Measurements from ENCODE around the gene NCKAP5. TPM values are rescaled to one million over a fixed set of nuclear protein-coding genes. Genes with fewer than 3 reads are reported as not detected.

NCKAP5 gene
- total and polyA plus RNA-seq, 4 donors = 0.57 to 2.8 (median 2.4) TPM

DNA sequence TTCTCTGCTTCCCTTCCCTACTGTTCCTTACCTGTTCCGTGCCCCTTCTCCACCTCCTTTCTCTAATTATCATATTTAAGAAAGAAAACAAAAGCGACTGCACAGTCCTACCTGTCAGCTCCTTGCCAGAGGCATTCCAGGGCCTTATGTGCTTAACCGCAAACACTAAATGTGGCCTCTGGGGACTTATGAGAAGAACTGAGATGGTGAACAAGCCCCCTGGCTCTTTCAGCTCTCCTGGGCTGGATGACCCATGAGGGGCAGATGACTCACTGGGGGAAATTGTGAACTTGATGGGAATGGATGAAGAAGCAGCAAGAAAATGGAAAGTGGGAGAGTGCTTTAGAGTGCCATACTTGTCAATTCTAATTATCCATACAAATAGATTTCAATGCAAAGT lies 792.0 kb downstream of the NCKAP5 start:
- DNase-seq (ENCODE audit: low spot score) = no peak
- H3K4me3 ChIP-seq (ENCODE audit: low read depth in 1 of 3, low read length in 3 of 3) = no peak overlapping the region
- H3K27me3 ChIP-seq (ENCODE audit: control insufficient read depth in 4 of 4, insufficient read depth in 4 of 4, low read length in 3 of 4) = no peaks in the 10 kb centered on the region
- H3K9ac ChIP-seq (ENCODE audit: low read depth in 1 of 2, low read length in 2 of 2) = no peak overlapping the region
- no peak overlapping the region for H3K27ac ChIP-seq (ENCODE audit: low read depth in 1 of 2, low read length in 2 of 2)
- H3K36me3 ChIP-seq (ENCODE audit: control insufficient read depth in 4 of 4, insufficient read depth in 3 of 4, low read depth in 1 of 4, low read length in 3 of 4) = peaks cover 0 to 6% (median 1%) of the 10 kb centered on the region in 4 donors
- H3K9me3 ChIP-seq (ENCODE audit: control insufficient read depth in 4 of 4, low read length in 3 of 4) = no peaks in the 10 kb centered on the region
- WGBS = 93% methylated on average over 3 of the region's 3 CpGs
- peaks cover 0 to 4% (median 0%) of the 10 kb centered on the region in 4 donors for H3K4me1 ChIP-seq (ENCODE audit: control insufficient read depth in 4 of 4, insufficient read depth in 4 of 4, low read length in 3 of 4)
- TF ChIP-seq RXRA (IDR thresholded peaks at IDR 0.05) (no peak), YY1 (IDR thresholded peaks at IDR 0.05) (no peak), ATF3 (IDR thresholded peaks at IDR 0.05) (no peak), TAF1 (conservative IDR thresholded peaks at IDR 0.05) (no peak), HNF4A (conservative IDR thresholded peaks at IDR 0.05) (no peak), RAD21 (IDR thresholded peaks at IDR 0.05) (no peak), GABPA (IDR thresholded peaks at IDR 0.05 in 1 of 2, conservative IDR thresholded peaks at IDR 0.05 in 1 of 2) (no peak), FOXA2 (IDR thresholded peaks at IDR 0.05) (no peak), JUND (IDR thresholded peaks at IDR 0.05) (no peak)
- TF ChIP-seq, protein P1, sequence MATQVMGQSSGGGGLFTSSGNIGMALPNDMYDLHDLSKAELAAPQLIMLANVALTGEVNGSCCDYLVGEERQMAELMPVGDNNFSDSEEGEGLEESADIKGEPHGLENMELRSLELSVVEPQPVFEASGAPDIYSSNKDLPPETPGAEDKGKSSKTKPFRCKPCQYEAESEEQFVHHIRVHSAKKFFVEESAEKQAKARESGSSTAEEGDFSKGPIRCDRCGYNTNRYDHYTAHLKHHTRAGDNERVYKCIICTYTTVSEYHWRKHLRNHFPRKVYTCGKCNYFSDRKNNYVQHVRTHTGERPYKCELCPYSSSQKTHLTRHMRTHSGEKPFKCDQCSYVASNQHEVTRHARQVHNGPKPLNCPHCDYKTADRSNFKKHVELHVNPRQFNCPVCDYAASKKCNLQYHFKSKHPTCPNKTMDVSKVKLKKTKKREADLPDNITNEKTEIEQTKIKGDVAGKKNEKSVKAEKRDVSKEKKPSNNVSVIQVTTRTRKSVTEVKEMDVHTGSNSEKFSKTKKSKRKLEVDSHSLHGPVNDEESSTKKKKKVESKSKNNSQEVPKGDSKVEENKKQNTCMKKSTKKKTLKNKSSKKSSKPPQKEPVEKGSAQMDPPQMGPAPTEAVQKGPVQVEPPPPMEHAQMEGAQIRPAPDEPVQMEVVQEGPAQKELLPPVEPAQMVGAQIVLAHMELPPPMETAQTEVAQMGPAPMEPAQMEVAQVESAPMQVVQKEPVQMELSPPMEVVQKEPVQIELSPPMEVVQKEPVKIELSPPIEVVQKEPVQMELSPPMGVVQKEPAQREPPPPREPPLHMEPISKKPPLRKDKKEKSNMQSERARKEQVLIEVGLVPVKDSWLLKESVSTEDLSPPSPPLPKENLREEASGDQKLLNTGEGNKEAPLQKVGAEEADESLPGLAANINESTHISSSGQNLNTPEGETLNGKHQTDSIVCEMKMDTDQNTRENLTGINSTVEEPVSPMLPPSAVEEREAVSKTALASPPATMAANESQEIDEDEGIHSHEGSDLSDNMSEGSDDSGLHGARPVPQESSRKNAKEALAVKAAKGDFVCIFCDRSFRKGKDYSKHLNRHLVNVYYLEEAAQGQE (IDR thresholded peaks at IDR 0.05) = no peak
- TF ChIP-seq, protein P2, sequence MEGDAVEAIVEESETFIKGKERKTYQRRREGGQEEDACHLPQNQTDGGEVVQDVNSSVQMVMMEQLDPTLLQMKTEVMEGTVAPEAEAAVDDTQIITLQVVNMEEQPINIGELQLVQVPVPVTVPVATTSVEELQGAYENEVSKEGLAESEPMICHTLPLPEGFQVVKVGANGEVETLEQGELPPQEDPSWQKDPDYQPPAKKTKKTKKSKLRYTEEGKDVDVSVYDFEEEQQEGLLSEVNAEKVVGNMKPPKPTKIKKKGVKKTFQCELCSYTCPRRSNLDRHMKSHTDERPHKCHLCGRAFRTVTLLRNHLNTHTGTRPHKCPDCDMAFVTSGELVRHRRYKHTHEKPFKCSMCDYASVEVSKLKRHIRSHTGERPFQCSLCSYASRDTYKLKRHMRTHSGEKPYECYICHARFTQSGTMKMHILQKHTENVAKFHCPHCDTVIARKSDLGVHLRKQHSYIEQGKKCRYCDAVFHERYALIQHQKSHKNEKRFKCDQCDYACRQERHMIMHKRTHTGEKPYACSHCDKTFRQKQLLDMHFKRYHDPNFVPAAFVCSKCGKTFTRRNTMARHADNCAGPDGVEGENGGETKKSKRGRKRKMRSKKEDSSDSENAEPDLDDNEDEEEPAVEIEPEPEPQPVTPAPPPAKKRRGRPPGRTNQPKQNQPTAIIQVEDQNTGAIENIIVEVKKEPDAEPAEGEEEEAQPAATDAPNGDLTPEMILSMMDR (IDR thresholded peaks at IDR 0.05; ENCODE audit: low read depth, low read length, missing input control) = no peak

GRCh38 chr2:132774189-132774588 lies 794.1 kb downstream of the NCKAP5 start:
- peaks cover 0 to 4% (median 0%) of the 10 kb centered on the region in 4 donors for H3K4me1 ChIP-seq (ENCODE audit: control insufficient read depth in 4 of 4, insufficient read depth in 4 of 4, low read length in 3 of 4)
- TF ChIP-seq ATF3 (IDR thresholded peaks at IDR 0.05) (no peak), RXRA (IDR thresholded peaks at IDR 0.05) (no peak), YY1 (IDR thresholded peaks at IDR 0.05) (no peak), EGR1 (IDR thresholded peaks at IDR 0.05; ENCODE audit: low read depth in 2 of 2) (no peak), MAX (IDR thresholded peaks at IDR 0.05) (no peak), NR2F2 (IDR thresholded peaks at IDR 0.05) (no peak), HNF4A (conservative IDR thresholded peaks at IDR 0.05) (no peak), FOXA1 (IDR thresholded peaks at IDR 0.05) (no peak), GABPA (IDR thresholded peaks at IDR 0.05 in 1 of 2, conservative IDR thresholded peaks at IDR 0.05 in 1 of 2) (no peak), FOXA2 (IDR thresholded peaks at IDR 0.05) (no peak), ZBTB33 (IDR thresholded peaks at IDR 0.05) (no peak), SP1 (IDR thresholded peaks at IDR 0.05) (no peak), HNF4G (IDR thresholded peaks at IDR 0.05) (no peak)
- TF ChIP-seq, protein P1 (IDR thresholded peaks at IDR 0.05) = no peak
- TF ChIP-seq, protein P2 (IDR thresholded peaks at IDR 0.05; ENCODE audit: low read depth, low read length, missing input control) = no peak
- H3K27ac ChIP-seq (ENCODE audit: low read depth in 1 of 2, low read length in 2 of 2) = no peak overlapping the region
- H3K9me3 ChIP-seq (ENCODE audit: control insufficient read depth in 4 of 4, low read length in 3 of 4) = no peaks in the 10 kb centered on the region
- no peak overlapping the region for H3K9ac ChIP-seq (ENCODE audit: low read depth in 1 of 2, low read length in 2 of 2)
- H3K27me3 ChIP-seq (ENCODE audit: control insufficient read depth in 4 of 4, insufficient read depth in 4 of 4, low read length in 3 of 4) = no peaks in the 10 kb centered on the region
- H3K36me3 ChIP-seq (ENCODE audit: control insufficient read depth in 4 of 4, insufficient read depth in 3 of 4, low read depth in 1 of 4, low read length in 3 of 4) = peaks cover 0 to 6% (median 1%) of the 10 kb centered on the region in 4 donors
- 22% methylated on average over 2 of the region's 2 CpGs for WGBS
- DNase-seq (ENCODE audit: low spot score) = no peak
- no peak overlapping the region for H3K4me3 ChIP-seq (ENCODE audit: low read depth in 1 of 3, low read length in 3 of 3)
